H1 (cell line): ENCODE measurements around the gene C16orf95. TPM values are rescaled to one million over a fixed set of nuclear protein-coding genes. Genes with fewer than 3 reads are reported as not detected.

Source experiments
- CTCF ChIA-PET: fragments of 300-600 bp; sonication (Branson Sonifier 250); formaldehyde crosslinking; loops from one replicate; lab custom pipeline; 2021; ENCODE audit not compliant: partially characterized antibody; lab: Charles Lee
- POLR2A ChIA-PET: fragments of 300-600 bp; sonication (Branson Sonifier 250); formaldehyde crosslinking; loops from one replicate; lab custom pipeline; 2021; ENCODE audit warnings: inconsistent platforms; ENCODE audit not compliant: partially characterized antibody; lab: Charles Lee
- DNase-seq, 2 experiments: peaks; one replicate each; pipeline versions ENCODE4 v3.0.0 to v3.0.0-alpha.2; 2010 to 2022; ENCODE audit warnings: low spot score in 2 of 2, low read depth in 1 of 2, mixed read lengths in 1 of 2
- FAIRE-seq: peaks from 2 replicates; lab custom pipeline; 2011; peaks lifted over from hg19 to GRCh38; lab: Jason Lieb, UNC
- H2AFZ ChIP-seq: 2 replicates; pipeline ENCODE4 v1.8.1; 2012; ENCODE audit warnings: low read length, inconsistent platforms
- H2AK5ac ChIP-seq: 2 replicates; pipeline ENCODE4 v1.6.1; 2013; ENCODE audit warnings: low read depth, low read length
- H2BK120ac ChIP-seq: replicated peaks from 2 replicates; pipeline ENCODE3; 2013; ENCODE audit warnings: low read depth, low read length, inconsistent platforms
- H2BK12ac ChIP-seq: 2 replicates; pipeline ENCODE4 v1.6.1; 2013; ENCODE audit warnings: low read depth, low read length
- H2BK15ac ChIP-seq: 2 replicates; pipeline ENCODE4 v1.6.1; 2013; ENCODE audit warnings: low read length
- H2BK20ac ChIP-seq: 2 replicates; pipeline ENCODE4 v1.6.1; 2013; ENCODE audit warnings: low read length
- H2BK5ac ChIP-seq: 2 replicates; pipeline ENCODE4 v1.6.1; 2013; ENCODE audit warnings: low read depth, low read length
- H3K14ac ChIP-seq: 2 replicates; pipeline ENCODE4 v1.6.1; 2013; ENCODE audit warnings: inconsistent platforms; ENCODE audit not compliant: insufficient read length
- H3K18ac ChIP-seq: 2 replicates; pipeline ENCODE4 v1.6.1; 2013; ENCODE audit warnings: low read length; ENCODE audit errors: extremely low read depth
- H3K23ac ChIP-seq: 2 replicates; pipeline ENCODE4 v1.6.1; 2013; ENCODE audit warnings: inconsistent platforms; ENCODE audit not compliant: insufficient read length
- H3K23me2 ChIP-seq: 2 replicates; pipeline ENCODE4 v1.6.1; 2013; ENCODE audit warnings: low read depth, low read length
- H3K27ac ChIP-seq: 2 replicates; pipeline ENCODE4 v1.6.1; 2011; ENCODE audit warnings: low read depth, low read length, inconsistent platforms
- H3K27me3 ChIP-seq, 4 experiments: replicated peaks in 1 of 4; 1 replicate in 1 of 4; 2 replicates in 3 of 4; pipeline versions ENCODE4 v1.6.1 to v1.8.1; 2011 to 2013; ENCODE audit warnings: low read length in 3 of 4, mild to moderate bottlenecking in 3 of 4, inconsistent platforms in 2 of 4, mixed read lengths in 2 of 4, moderate library complexity in 1 of 4; ENCODE audit not compliant: control insufficient read depth in 3 of 4, insufficient read depth in 3 of 4; ENCODE audit errors: extremely low read depth in 1 of 4
- H3K36me3 ChIP-seq, 4 experiments: 2 replicates each; pipeline versions ENCODE4 v1.6.1 to v1.8.1; 2011 to 2013; ENCODE audit warnings: mild to moderate bottlenecking in 4 of 4, low read length in 3 of 4, moderate library complexity in 2 of 4, control low read depth in 1 of 4, inconsistent platforms in 1 of 4; ENCODE audit not compliant: insufficient read depth in 4 of 4, control insufficient read depth in 2 of 4
- H3K4ac ChIP-seq: replicated peaks from 2 replicates; pipeline ENCODE3; 2013; ENCODE audit warnings: low read length, low read depth, mixed read lengths, inconsistent platforms; ENCODE audit not compliant: insufficient read length
- H3K4me1 ChIP-seq, 4 experiments: replicated peaks in 1 of 4; 1 replicate in 1 of 4; 2 replicates in 3 of 4; pipeline versions ENCODE4 v1.6.1 to v1.8.1; 2011 to 2013; ENCODE audit warnings: low read length in 3 of 4, inconsistent platforms in 2 of 4, mixed read lengths in 1 of 4; ENCODE audit not compliant: insufficient read depth in 4 of 4, control insufficient read depth in 3 of 4
- H3K4me2 ChIP-seq, 2 experiments: 2 replicates each; pipeline versions ENCODE4 v1.6.1 to v1.8.1; 2011 to 2013; ENCODE audit warnings: low read depth in 2 of 2, low read length in 2 of 2, control low read depth in 1 of 2, inconsistent platforms in 1 of 2, mild to moderate bottlenecking in 1 of 2; ENCODE audit not compliant: insufficient read depth in 1 of 2
- H3K4me3 ChIP-seq, 4 experiments: fragments of 200-600, 300-600 bp in 1 of 4; sonication (generic), shearing (Covaris generic), sonication (Bioruptor Twin) in 1 of 4; 2 replicates each; pipeline versions ENCODE4 v1.5.1 to v1.8.1; 2011 to 2016; ENCODE audit warnings: low read length in 4 of 4, low read depth in 3 of 4, control low read depth in 2 of 4, inconsistent platforms in 2 of 4, mild to moderate bottlenecking in 2 of 4, mixed read lengths in 1 of 4, moderate library complexity in 1 of 4; ENCODE audit not compliant: insufficient read depth in 2 of 4; ENCODE audit errors: extremely low read depth in 1 of 4
- H3K56ac ChIP-seq: replicated peaks from 2 replicates; pipeline ENCODE3; 2013; ENCODE audit warnings: low read depth, mild to moderate bottlenecking, mixed read lengths, low read length, inconsistent platforms; ENCODE audit not compliant: insufficient read length
- H3K79me1 ChIP-seq: 2 replicates; pipeline ENCODE4 v1.6.1; 2013; ENCODE audit warnings: low read depth, low read length, control low read depth
- H3K79me2 ChIP-seq, 2 experiments: 2 replicates each; pipeline versions ENCODE4 v1.6.1 to v1.8.1; 2012 to 2013; ENCODE audit warnings: low read length in 2 of 2, mild to moderate bottlenecking in 2 of 2, inconsistent platforms in 1 of 2; ENCODE audit not compliant: insufficient read depth in 2 of 2, control insufficient read depth in 1 of 2
- H3K9ac ChIP-seq, 4 experiments: replicated peaks in 1 of 4; 1 replicate in 1 of 4; 2 replicates in 3 of 4; pipeline versions ENCODE4 v1.6.1 to v1.8.1; 2011 to 2013; ENCODE audit warnings: low read depth in 3 of 4, low read length in 3 of 4, control low read depth in 2 of 4, mild to moderate bottlenecking in 2 of 4, moderate library complexity in 2 of 4, inconsistent platforms in 1 of 4; ENCODE audit errors: extremely low read depth in 1 of 4
- H3K9me3 ChIP-seq, 2 experiments: 2 replicates each; pipeline versions ENCODE4 v1.6.1 to v1.8.1; 2012 to 2013; ENCODE audit warnings: mild to moderate bottlenecking in 2 of 2, moderate library complexity in 2 of 2, control low read depth in 1 of 2, inconsistent platforms in 1 of 2, low read depth in 1 of 2, low read length in 1 of 2, mixed read lengths in 1 of 2; ENCODE audit not compliant: insufficient read depth in 2 of 2
- H4K20me1 ChIP-seq, 2 experiments: replicated peaks in 1 of 2; 2 replicates each; pipeline versions ENCODE3 to v1.8.1; 2011 to 2013; ENCODE audit warnings: inconsistent platforms in 2 of 2, low read length in 2 of 2, mild to moderate bottlenecking in 1 of 2; ENCODE audit not compliant: insufficient read depth in 2 of 2, control insufficient read depth in 1 of 2
- H4K5ac ChIP-seq: 2 replicates; pipeline ENCODE4 v1.6.1; 2013; ENCODE audit warnings: low read length, low read depth, mixed read lengths, inconsistent platforms; ENCODE audit not compliant: insufficient read length
- H4K8ac ChIP-seq: 2 replicates; pipeline ENCODE4 v1.8.0; 2013; ENCODE audit warnings: mild to moderate bottlenecking, moderate library complexity, low read length, inconsistent platforms; ENCODE audit not compliant: insufficient read depth; ENCODE audit errors: extremely low read depth
- H4K91ac ChIP-seq: replicated peaks from 2 replicates; pipeline ENCODE3; 2013; ENCODE audit warnings: low read length, mixed read lengths, inconsistent platforms; ENCODE audit not compliant: insufficient read length
- POLR2A ChIP-seq, 2 experiments: IDR thresholded peaks; 1 replicate in 1 of 2; 2 replicates in 1 of 2; pipeline ENCODE4 v1.6.1; 2011; ENCODE audit warnings: low read depth in 2 of 2, low read length in 2 of 2, mild to moderate bottlenecking in 2 of 2; ENCODE audit errors: control extremely low read depth in 1 of 2
- SP4 ChIP-seq: IDR thresholded peaks from 2 replicates; pipeline ENCODE4 v1.6.1; 2012; ENCODE audit warnings: low read length, inconsistent platforms
- WGBS, 2 experiments: shearing (Covaris generic) in 1 of 2; methylation state at CpG; one replicate each; pipeline versions ENCODE4 v1.1.6 to v1.1.7; 2013 to 2015; ENCODE audit warnings: low lambda C conversion rate in 2 of 2, mixed read lengths in 2 of 2, inconsistent platforms in 1 of 2, low coverage in 1 of 2, missing lambda C conversion rate in 1 of 2; ENCODE audit not compliant: insufficient replicate concordance in 2 of 2, insufficient coverage in 1 of 2, insufficient read length in 1 of 2; ENCODE audit errors: extremely low coverage in 1 of 2, missing lambda C conversion rate in 1 of 2; 5-methylcytosine and 5-hydroxymethylcytosine counted together
- polyA plus RNA-seq, 7 experiments: library from polyadenylated mRNA; depleted of rRNA in 3 of 7; stranded (reverse) in 5 of 7; unstranded in 2 of 7; fragments of >200 nt in 5 of 7; fragments of 200-250 nt in 2 of 7; gene quantifications; 1 replicate in 5 of 7; 2 replicates in 1 of 7; 4 replicates in 1 of 7; pipeline versions ENCODE4 v1.2.1 to v1.2.3, GENCODE V29; 2011 to 2013; ENCODE audit warnings: missing spikeins in 2 of 7, mixed read lengths in 2 of 7
- total RNA-seq: library from RNA; stranded (reverse); fragmentation: NEBNext Ultra II Directional; extraction: Animal tissue kit (Norgen Biotek cat#: 25700); gene quantifications from 2 replicates; pipeline ENCODE4 v1.2.1, GENCODE V29; 2021

C16orf95 gene
- total and polyA plus RNA-seq, 2 of the 8 experiments (the other 6 are each of a cell fraction or from before 2014, with no cell fraction given): 5.0 to 5.4 TPM

DNA sequence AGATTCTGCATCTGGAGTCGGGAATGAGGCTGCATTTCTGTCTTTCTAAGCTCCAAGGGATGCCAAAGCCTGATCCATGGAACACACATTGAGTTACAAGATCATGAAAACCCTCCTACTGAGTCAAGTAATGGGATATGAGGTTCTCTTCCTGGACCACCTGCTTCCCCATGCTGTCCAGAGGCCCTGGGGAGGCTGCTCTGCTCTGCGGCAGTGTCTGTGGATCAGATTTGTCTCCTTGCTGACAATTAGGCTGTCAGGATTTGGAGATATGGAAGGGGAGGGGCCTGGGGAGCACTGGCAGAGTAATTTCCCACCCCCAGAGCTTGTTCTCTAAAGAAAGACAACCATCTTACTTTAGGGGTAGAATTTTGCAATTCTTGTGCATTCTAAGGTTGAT is 33.0 kb downstream of the C16orf95 start:
- H3K27me3 ChIP-seq: no peaks in the 10 kb centered on the region; a peak in 1 of 7 replicates
- H3K27ac ChIP-seq: no peak overlapping the region
- POLR2A ChIA-PET: no interaction called here
- H2BK15ac ChIP-seq: no peak overlapping the region
- H3K79me2 ChIP-seq: no peaks in the 10 kb centered on the region
- no peaks in the 10 kb centered on the region for H3K79me1 ChIP-seq
- no peak overlapping the region for H3K14ac ChIP-seq
- no peak overlapping the region for H2BK12ac ChIP-seq
- H3K23ac ChIP-seq: no peak overlapping the region
- H4K91ac ChIP-seq: no peak overlapping the region
- no peaks in the 10 kb centered on the region; the same call in 1 of the 2 replicates for H3K23me2 ChIP-seq
- H2AFZ ChIP-seq: no peak overlapping the region
- no peaks in the 10 kb centered on the region for H3K9me3 ChIP-seq
- no peak overlapping the region for H3K4me3 ChIP-seq
- no peak overlapping the region for H2BK5ac ChIP-seq
- H4K20me1 ChIP-seq: no peaks in the 10 kb centered on the region
- no peak overlapping the region for H3K4me2 ChIP-seq
- TF ChIP-seq POLR2A (IDR thresholded peaks at IDR 0.05; ENCODE audit: control extremely low read depth in 1 of 2, low read depth in 2 of 2, low read length in 2 of 2) (no peak), SP4 (no peak)
- no peak overlapping the region for H2AK5ac ChIP-seq
- WGBS, 2 experiments: 81% methylated on average over 2 of the region's 2 CpGs; no CpG with 5 or more reads in 1 of the 2 experiments
- no peak for FAIRE-seq
- no peak overlapping the region for H3K56ac ChIP-seq
- H3K9ac ChIP-seq: no peak overlapping the region
- H3K36me3 ChIP-seq: no peaks in the 10 kb centered on the region
- no peak overlapping the region for H4K8ac ChIP-seq
- no peak overlapping the region for H3K4ac ChIP-seq
- CTCF ChIA-PET: interaction anchor here (0.7 to 2.1 kb wide), 10 partner anchors 9 to 298 kb away, joined by 3 to 9 read pairs (median 4); partner anchors contain the start of gene C16orf95
- H3K18ac ChIP-seq: no peak overlapping the region
- no peaks in the 10 kb centered on the region; a peak in 2 of 7 replicates for H3K4me1 ChIP-seq
- no peak overlapping the region for H4K5ac ChIP-seq
- no peak overlapping the region for H2BK20ac ChIP-seq
- no peak for DNase-seq
- no peak overlapping the region for H2BK120ac ChIP-seq
